ENCODE measurements around the gene BMPR1B.
"Not testable (repeated sequence)": the region's sequence is repeated elsewhere in the genome, so short reads cannot be mapped to it uniquely, and the experiment has no call there.

BMPR1B gene

GRCh38 chr4:94832329-94832728, 74.6 kb downstream of the BMPR1B start:
- DNase-seq (ENCODE audit: low read depth, low spot score) = not testable (repeated sequence)

DNA sequence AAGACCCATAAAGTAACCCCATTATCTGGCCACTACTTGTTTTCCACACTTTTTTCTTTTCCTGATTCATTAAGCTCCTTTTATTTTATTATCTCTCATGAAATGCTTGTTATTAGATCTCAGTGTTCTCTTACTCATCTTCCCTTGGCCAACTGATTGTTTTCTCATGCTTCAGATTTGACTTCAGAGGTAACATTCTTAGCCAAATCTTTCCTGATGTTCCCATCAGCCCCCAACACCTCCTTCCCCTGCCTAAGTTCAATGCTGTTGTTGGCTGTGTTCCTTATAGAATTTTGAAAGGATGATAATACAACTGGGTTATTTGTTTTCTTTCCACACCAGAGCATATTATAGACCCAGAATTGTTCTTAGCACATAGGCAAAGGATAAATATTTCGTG, 75.6 kb downstream of the BMPR1B start:
- no peak for DNase-seq (ENCODE audit: low read depth, low spot score)

DNA sequence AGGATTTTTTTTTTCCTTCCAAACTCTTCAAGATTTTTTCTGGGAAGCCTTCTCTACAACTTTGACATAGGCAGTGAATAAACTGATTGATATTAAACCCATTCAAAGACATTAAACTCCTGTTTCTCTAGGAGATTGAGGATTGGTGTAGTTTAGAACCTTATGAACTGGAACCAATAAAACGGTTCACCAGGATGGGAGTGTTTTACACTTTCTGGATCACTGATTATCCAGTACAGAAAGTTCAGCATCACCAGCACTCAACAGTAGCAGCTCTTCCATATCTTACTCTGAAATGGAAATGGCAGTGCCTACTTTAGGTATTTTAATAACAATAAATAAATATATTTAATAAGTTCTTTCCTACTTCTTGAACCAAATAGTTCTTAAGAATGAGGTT, 76.7 kb downstream of the BMPR1B start:
- no peak for DNase-seq (ENCODE audit: low read depth, low spot score)

GRCh38 chr4:94841166-94841863, 83.6 kb downstream of the BMPR1B start:
- DNase-seq (ENCODE audit: low read depth, low spot score) = not testable (repeated sequence)

GRCh38 chr4:94841864-94842221, 84.1 kb downstream of the BMPR1B start:
- no peak for DNase-seq (ENCODE audit: low read depth, low spot score)

GRCh38 chr4:94843216-94843615, 85.5 kb downstream of the BMPR1B start:
- DNase-seq (ENCODE audit: low read depth, low spot score) = no peak

- DNase-seq (ENCODE audit: low read depth, low spot score) = no peak
These were observed 90.6 kb downstream of the BMPR1B start for GRCh38 chr4:94848326-94848725.

DNA sequence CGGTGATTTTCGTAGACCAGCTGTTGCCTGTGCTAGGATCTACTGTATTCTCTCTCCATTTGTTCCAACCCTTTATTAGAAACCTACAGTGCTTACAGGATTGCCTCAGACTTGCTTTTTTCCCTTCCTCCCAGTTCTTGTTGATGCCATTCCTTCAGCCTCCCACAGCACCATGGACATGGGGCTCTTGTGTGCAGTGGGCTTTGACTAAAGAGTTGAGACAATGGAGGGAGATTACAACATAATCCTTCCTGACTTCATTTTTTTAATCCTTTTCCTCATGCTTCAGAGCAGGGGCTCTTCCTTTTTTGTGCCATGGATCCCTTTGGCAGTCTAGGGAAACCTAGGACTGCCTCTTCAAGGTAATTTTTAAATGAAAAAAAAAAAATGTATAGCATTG, 92.1 kb downstream of the BMPR1B start:
- DNase-seq (ENCODE audit: low read depth, low spot score) = no peak

GRCh38 chr4:94852616-94853015, 94.9 kb downstream of the BMPR1B start:
- no peak for DNase-seq (ENCODE audit: low read depth, low spot score)

DNA sequence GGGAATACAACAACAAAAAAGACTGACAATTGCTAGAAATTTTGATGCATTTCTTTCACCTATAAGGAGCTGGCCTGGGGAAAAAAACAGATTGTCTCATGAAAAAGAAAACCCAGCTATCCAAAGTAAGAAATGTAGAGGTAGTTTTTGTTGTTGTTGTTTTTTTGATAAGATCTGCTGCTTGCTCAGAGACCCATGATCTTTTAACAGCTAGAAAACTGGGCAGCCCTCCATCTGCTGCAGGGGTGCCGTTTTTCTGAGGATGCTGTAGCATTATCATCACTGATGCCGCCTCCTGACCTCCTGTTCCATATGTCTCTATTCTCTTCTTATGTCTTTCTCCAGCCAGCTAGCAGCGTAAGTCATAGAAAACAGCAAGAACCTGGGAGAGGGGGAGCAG, 98.3 kb downstream of the BMPR1B start:
- no peak for DNase-seq (ENCODE audit: low read depth, low spot score)

GRCh38 chr4:94870146-94870545, 112.4 kb downstream of the BMPR1B start:
- no peak for DNase-seq (ENCODE audit: low read depth, low spot score)

GRCh38 chr4:94871644-94872305, 114.0 kb downstream of the BMPR1B start:
- DNase-seq (ENCODE audit: low read depth, low spot score) = no peak

GRCh38 chr4:94877973-94878372, 120.2 kb downstream of the BMPR1B start:
- no peak for DNase-seq (ENCODE audit: low read depth, low spot score)

DNA sequence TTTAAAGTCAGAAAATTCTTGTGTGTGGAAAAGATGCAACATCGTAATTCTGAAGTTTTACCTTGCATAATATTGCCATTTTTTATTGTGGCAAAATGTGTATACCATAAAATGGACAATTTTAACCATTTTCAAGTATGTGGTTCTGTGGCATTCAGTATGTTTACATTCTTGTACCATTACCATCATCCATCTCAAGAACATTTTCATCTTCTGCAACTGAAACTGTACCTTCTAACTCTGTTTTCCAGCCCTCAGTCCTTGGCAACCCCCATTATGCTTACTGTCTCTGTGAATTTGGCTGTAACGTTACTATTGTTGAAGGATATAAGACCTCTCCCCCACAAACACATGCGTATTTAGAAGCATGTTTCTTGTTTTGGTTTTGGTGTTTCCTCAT, 123.2 kb downstream of the BMPR1B start:
- no peak for DNase-seq (ENCODE audit: low read depth, low spot score)

- DNase-seq (ENCODE audit: low read depth, low spot score) = no peak
These were observed 125.0 kb downstream of the BMPR1B start for GRCh38 chr4:94882756-94883155.

DNA sequence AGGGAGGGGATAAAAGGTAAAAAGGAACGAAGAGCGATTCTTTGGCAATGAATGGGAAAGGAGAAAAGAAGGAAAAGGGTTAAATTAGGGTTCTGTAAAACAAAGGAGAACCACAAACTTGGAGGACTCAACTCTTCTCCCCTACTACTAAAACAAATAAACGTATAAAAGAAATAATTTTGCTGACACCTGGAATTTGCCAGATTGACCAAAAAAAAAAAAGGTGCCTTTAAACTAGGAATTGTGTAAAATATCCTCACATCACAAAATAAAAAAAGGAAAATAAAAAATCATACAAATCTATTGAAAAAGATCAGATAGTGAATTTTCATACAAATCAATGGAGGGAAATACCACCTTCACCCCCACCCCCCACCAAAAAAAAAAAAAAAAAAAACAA, 129.3 kb downstream of the BMPR1B start:
- DNase-seq (ENCODE audit: low read depth, low spot score) = no peak

- no peak for DNase-seq (ENCODE audit: low read depth, low spot score)
These were observed 131.8 kb downstream of the BMPR1B start for GRCh38 chr4:94889523-94889922.

GRCh38 chr4:94889946-94890345, 132.2 kb downstream of the BMPR1B start:
- DNase-seq (ENCODE audit: low read depth, low spot score) = no peak

GRCh38 chr4:94890579-94890978, 132.8 kb downstream of the BMPR1B start:
- DNase-seq (ENCODE audit: low read depth, low spot score) = no peak

DNA sequence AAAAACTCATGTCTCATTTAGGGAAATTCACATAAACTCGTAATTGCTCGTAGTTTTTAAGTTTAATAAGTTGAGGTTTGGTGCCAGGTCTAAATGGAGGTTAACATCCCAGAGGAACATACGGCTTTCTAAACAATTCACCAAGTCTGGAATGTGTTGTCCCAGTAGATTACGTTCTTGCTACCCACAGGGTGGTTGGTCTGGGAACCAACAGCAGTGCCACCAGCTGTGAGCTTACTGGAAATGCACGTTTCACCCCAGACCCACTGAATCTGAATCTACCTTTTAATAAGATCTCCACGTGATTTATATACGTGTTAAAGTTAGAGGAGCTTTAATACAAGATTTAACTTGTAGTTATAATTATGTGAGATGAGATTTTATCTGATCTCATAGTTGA, 134.3 kb downstream of the BMPR1B start:
- no peak for DNase-seq (ENCODE audit: low read depth, low spot score)

- no peak for DNase-seq (ENCODE audit: low read depth, low spot score)
These were observed 137.3 kb downstream of the BMPR1B start for GRCh38 chr4:94895081-94895480.

DNA sequence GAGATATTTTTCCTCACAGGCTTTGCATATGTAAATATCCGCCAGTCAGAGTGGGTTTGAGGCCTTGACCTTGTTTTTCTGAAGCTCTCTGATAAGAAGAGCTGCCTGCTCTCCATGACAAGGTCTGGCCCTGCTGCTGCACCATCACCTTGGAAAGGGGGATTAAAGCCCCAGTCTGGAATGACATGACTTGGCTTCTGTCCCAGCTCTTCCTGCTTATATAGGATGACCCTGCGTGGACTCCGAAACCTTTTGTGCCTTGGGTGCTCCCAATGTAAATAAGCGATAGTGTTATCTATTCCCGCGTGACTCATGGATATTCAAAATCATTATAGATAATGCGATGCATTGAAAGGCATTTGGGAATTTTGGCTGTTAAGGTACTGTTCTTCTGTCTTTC, 139.3 kb downstream of the BMPR1B start:
- DNase-seq (ENCODE audit: low read depth, low spot score) = no peak

DNA sequence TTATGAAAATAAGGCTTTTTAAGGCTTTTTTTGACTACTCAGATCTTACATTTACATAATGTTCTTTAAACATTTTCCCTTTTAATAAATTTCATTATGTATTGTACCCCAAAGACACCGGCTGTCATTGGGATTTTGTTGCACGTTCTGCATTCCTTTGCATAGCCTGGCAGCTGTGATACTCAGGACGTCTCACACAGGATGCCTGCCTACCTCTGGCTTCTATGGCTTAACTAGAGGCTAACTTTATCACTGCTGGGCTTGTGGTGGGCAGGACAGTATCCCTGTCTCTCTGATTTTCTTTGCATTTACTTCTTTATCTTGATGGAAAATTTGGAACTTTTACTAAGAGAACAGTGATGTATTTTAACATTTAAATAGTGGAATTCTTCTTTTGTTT, 147.8 kb downstream of the BMPR1B start:
- no peak for DNase-seq (ENCODE audit: low read depth, low spot score)

GRCh38 chr4:94909645-94910044, 151.9 kb downstream of the BMPR1B start:
- no peak for DNase-seq (ENCODE audit: low read depth, low spot score)
